BLaER1 treated with 17β-estradiol and CSF1 and Interleukin-3, amounts not matched to agents 10 nM and 100 nM (cell line): ENCODE data around the gene ZNF266.

ENCODE experiments used
- H3K27ac ChIP-seq, 11 experiments: shearing (Covaris generic); formaldehyde crosslinking; 2 replicates each; pipeline ENCODE4 v1.8.1; 2022
- H3K27me3 ChIP-seq, 11 experiments: shearing (Covaris generic); formaldehyde crosslinking; 2 replicates each; pipeline ENCODE4 v1.8.1; 2022
- H3K36me3 ChIP-seq, 11 experiments: shearing (Covaris generic); formaldehyde crosslinking; 2 replicates each; pipeline ENCODE4 v1.8.1; 2022
- H3K4me1 ChIP-seq, 10 experiments: shearing (Covaris generic); formaldehyde crosslinking; 2 replicates each; pipeline ENCODE4 v1.8.1; 2022
- H3K4me2 ChIP-seq, 11 experiments: shearing (Covaris generic); formaldehyde crosslinking; 2 replicates each; pipeline ENCODE4 v1.8.1; 2022
- H3K4me3 ChIP-seq, 10 experiments: shearing (Covaris generic); formaldehyde crosslinking; 2 replicates each; pipeline ENCODE4 v1.8.1; 2022
- H3K9ac ChIP-seq, 11 experiments: shearing (Covaris generic); formaldehyde crosslinking; 2 replicates each; pipeline ENCODE4 v1.8.1; 2022
- H3K9me3 ChIP-seq, 11 experiments: shearing (Covaris generic); formaldehyde crosslinking; replicated peaks in 1 of 11; 2 replicates each; pipeline ENCODE4 v1.8.1; 2022
- H4K20me1 ChIP-seq, 11 experiments: shearing (Covaris generic); formaldehyde crosslinking; 2 replicates each; pipeline ENCODE4 v1.8.1; 2022
- Cebpa-rat ChIP-seq, 11 experiments: shearing (Covaris generic); IDR thresholded peaks; 2 replicates each; pipeline ENCODE4 v1.8.1; 2022

The ZNF266 gene

DNA sequence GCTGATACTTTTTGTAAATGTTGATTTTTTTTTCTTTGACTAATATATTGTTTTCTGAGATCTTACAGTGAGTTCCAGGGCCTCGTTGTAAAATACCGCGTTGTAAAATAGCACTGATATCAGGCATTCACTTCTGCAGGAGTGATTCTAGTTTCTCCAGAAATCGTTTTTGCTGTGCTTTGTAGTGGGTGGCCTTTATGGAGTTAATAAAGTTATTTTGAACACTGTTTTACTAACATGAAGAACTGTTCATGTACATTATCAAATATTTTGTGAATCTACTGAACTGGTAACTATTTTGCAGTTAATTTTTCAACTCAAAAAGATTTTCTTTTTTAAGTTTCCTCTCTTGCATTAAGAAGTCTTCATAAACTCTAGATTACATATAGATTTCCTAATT lies 985 bp upstream of the ZNF266 start:
- peak overlapping the region; percentile 77 to 98 (median 87) for H3K4me2 ChIP-seq
- H3K9ac ChIP-seq: peak overlapping the region; percentile 87 to 98 (median 95); a peak in 20 of 22 replicates
- H3K4me3 ChIP-seq: peak overlapping the region; percentile 81 to 90 (median 86)
- H3K4me1 ChIP-seq: peaks cover 27 to 40% (median 31%) of the 10 kb centered on the region in 10 experiments
- H3K9me3 ChIP-seq: peaks cover 12 to 35% (median 15%) of the 10 kb centered on the region in 11 experiments; a peak in 19 of 22 replicates
- H3K27me3 ChIP-seq: no peaks in the 10 kb centered on the region
- H3K27ac ChIP-seq: peak overlapping the region in 10 of 11 experiments; percentile 88 to 98 (median 91); a peak in 18 of 22 replicates
- TF ChIP-seq Cebpa-rat (IDR thresholded peaks at IDR 0.05): no peak
- peaks cover 0 to 17% (median 3%) of the 10 kb centered on the region in 11 experiments; a peak in 8 of 22 replicates for H4K20me1 ChIP-seq
- H3K36me3 ChIP-seq: peaks cover 25 to 38% (median 28%) of the 10 kb centered on the region in 11 experiments

GRCh38 chr19:9431475-9431874 lies 3.9 kb downstream of the ZNF266 start:
- Histone ChIP-seq H3K36me3 (peaks cover 65 to 74% (median 70%) of the 10 kb centered on the region in 11 experiments), H3K4me2 (peak overlapping the region in 9 of 11 experiments; percentile 10 to 74 (median 58); a peak in 16 of 22 replicates)

GRCh38 chr19:9430444-9430843 lies 4.9 kb downstream of the ZNF266 start:
- Histone ChIP-seq H3K9ac (peak overlapping the region in 6 of 11 experiments; percentile 17 to 46 (median 36); a peak in 7 of 22 replicates), H3K4me1 (peaks cover 17 to 49% (median 39%) of the 10 kb centered on the region in 10 experiments), H4K20me1 (peaks cover 0 to 60% (median 17%) of the 10 kb centered on the region in 11 experiments; a peak in 10 of 22 replicates), H3K27ac (peak overlapping the region in 7 of 11 experiments; percentile 2 to 56 (median 31); a peak in 12 of 22 replicates), H3K4me2 (peak overlapping the region in 9 of 11 experiments; percentile 1 to 74 (median 58); a peak in 16 of 22 replicates), H3K9me3 (peaks cover 0 to 15% (median 6%) of the 10 kb centered on the region in 11 experiments; a peak in 18 of 22 replicates), H3K4me3 (peak overlapping the region in 1 of 10 experiments; percentile 25; a peak in 1 of 20 replicates), H3K27me3 (no peaks in the 10 kb centered on the region), H3K36me3 (peaks cover 75 to 85% (median 80%) of the 10 kb centered on the region in 11 experiments)
- no peak for TF ChIP-seq Cebpa-rat (IDR thresholded peaks at IDR 0.05)

More at GRCh38 chr19:9431475-9431874, 3.9 kb downstream of the ZNF266 start:
- no peak overlapping the region for H3K9ac ChIP-seq
- 0 out of 22 replicates have a peak, but pooled peaks cover 0 to 7% (median 0%) of the 10 kb centered on the region in 11 experiments for H3K9me3 ChIP-seq
- no peak overlapping the region for H3K4me3 ChIP-seq
- H3K27ac ChIP-seq: no peak overlapping the region
- TF ChIP-seq Cebpa-rat (IDR thresholded peaks at IDR 0.05): no peak
- peaks cover 24 to 58% (median 45%) of the 10 kb centered on the region in 10 experiments for H3K4me1 ChIP-seq
- H4K20me1 ChIP-seq: peaks cover 0 to 54% (median 12%) of the 10 kb centered on the region in 11 experiments; a peak in 10 of 22 replicates
- no peaks in the 10 kb centered on the region for H3K27me3 ChIP-seq

DNA sequence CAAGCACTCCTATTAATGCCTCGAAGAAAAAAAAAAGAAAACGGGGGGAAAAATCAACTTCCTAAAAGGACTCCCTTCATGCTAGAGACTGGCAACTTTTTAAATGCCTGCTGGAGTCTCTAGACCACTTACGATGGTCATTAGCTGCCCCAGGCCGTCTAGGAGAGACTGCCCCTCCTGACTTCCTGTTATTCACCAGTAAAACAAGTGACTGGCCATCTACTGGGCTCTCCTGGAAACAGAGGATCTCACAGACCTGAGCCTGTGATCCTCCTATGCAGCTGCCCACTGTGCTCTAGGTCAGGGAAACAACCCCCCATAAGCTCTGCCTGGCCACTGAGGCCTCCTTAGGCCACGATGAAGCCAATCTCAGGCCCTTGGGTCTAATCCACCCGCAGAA lies 7.4 kb downstream of the ZNF266 start:
- H3K27ac ChIP-seq: no peak overlapping the region
- no peak overlapping the region for H3K4me2 ChIP-seq
- peaks cover 17 to 40% (median 27%) of the 10 kb centered on the region in 11 experiments; a peak in 21 of 22 replicates for H3K9me3 ChIP-seq
- no peaks in the 10 kb centered on the region for H3K27me3 ChIP-seq
- H3K36me3 ChIP-seq: peaks cover 92 to 98% (median 97%) of the 10 kb centered on the region in 11 experiments
- peaks cover 2 to 32% (median 23%) of the 10 kb centered on the region in 10 experiments; a peak in 19 of 20 replicates for H3K4me1 ChIP-seq
- no peak for TF ChIP-seq Cebpa-rat (IDR thresholded peaks at IDR 0.05)
- no peak overlapping the region for H3K4me3 ChIP-seq
- H4K20me1 ChIP-seq: peaks cover 0 to 57% (median 7%) of the 10 kb centered on the region in 11 experiments; a peak in 8 of 22 replicates
- H3K9ac ChIP-seq: no peak overlapping the region

DNA sequence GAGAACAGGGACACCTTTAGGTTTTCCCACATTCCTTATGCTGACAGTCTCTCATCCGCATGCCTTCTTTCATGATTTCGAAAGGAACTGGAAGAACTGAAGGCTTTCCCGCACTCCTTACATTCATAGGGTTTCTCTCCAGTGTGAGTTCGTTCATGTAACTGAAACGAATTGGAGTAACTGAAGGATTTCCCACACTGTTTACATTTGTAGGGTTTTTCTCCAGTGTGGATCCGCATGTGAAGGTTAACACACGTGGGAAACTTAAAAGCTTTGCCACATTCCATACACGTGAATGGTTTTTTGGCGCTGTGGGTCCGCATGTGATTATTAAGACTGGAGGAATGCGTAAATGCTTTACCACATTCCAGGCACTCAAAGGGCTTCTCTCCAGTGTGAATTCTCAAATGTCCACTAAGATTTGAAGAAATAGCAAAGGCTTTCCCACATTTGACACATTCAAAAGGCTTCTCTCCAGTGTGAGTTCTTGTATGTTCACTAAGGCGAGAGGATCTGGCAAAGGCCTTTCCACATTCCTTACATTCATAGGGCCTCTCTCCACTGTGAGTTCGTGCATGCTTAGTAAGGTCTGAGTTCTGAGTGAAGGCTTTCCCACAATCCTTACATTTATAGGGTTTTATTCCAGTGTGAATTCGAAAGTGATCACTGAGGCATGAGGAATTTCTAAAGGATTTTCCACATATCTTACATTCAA lies 22.0 kb downstream of the ZNF266 start:
- H3K36me3 ChIP-seq: peaks cover 82 to 96% (median 90%) of the 10 kb centered on the region in 11 experiments
- H3K4me1 ChIP-seq: peaks cover 1 to 4% (median 2%) of the 10 kb centered on the region in 10 experiments; a peak in 18 of 20 replicates
- peak overlapping the region; percentile 24 to 56 (median 34); a peak in 13 of 20 replicates for H3K4me3 ChIP-seq
- H3K9ac ChIP-seq: no peak overlapping the region
- no peak overlapping the region for H3K4me2 ChIP-seq
- no peaks in the 10 kb centered on the region for H4K20me1 ChIP-seq
- H3K9me3 ChIP-seq: peaks cover 100% of the 10 kb centered on the region in 11 experiments
- H3K27me3 ChIP-seq: no peaks in the 10 kb centered on the region
- no peak for TF ChIP-seq Cebpa-rat (IDR thresholded peaks at IDR 0.05)
- no peak overlapping the region for H3K27ac ChIP-seq

DNA sequence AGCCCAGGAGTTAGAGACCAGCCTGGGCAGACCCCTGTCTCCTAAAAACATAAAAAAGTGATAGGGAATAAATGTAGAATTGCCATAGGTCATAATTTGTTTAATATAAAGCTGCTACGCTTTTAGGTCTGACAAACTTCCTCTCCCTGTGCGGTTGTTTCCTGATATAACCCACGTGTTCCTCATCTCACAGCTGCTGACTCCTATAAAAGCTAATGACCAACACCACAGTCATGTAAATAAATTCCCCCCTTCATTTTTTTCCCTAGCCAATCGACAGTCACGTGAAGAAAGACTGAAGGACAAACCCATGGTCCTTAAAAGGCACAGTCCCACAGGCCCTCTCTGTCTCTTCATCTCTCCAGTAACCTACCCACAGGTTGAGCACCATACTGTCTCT lies 27.5 kb downstream of the ZNF266 start:
- Histone ChIP-seq H3K27ac (peak overlapping the region in 10 of 11 experiments; percentile 25 to 72 (median 56); a peak in 18 of 22 replicates), H3K4me2 (peak overlapping the region; percentile 52 to 73 (median 64)), H4K20me1 (no peaks in the 10 kb centered on the region), H3K36me3 (peaks cover 26 to 40% (median 34%) of the 10 kb centered on the region in 11 experiments), H3K9ac (peak overlapping the region in 3 of 11 experiments; percentile 7 to 39 (median 30); a peak in 4 of 22 replicates), H3K4me1 (peaks cover 12 to 16% (median 14%) of the 10 kb centered on the region in 10 experiments; a peak in 19 of 20 replicates), H3K9me3 (peaks cover 81 to 95% (median 93%) of the 10 kb centered on the region in 11 experiments), H3K27me3 (no peaks in the 10 kb centered on the region), H3K4me3 (peak overlapping the region in 8 of 10 experiments; percentile 6 to 36 (median 16); a peak in 7 of 20 replicates)
- no peak for TF ChIP-seq Cebpa-rat (IDR thresholded peaks at IDR 0.05)

DNA sequence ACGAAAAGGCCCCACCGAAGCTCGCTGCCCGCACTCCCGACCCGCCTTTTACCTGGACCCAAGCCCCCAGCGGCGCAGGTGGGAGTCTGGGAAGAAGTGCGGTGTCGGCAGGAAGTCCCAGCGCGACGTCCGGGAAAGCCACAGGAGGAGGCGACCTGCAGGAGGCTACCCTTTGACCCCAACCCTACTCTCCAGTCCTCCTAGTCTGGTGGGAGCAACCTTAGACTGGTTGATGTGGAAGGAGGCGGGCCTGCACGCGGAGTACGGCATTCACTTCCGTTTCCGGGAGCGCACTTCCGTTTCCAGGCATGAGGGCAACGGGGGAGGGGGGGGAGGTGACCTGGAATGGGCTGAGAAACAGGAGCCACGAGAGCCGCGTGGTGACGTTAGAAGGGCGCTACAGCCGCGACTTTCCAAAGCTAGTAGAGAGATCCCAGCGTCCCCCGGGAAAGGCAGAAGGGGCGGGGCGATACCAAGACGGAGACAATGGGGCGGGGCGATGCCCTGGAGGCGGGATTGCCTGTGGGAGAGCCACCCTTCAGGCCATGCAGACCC lies 28.5 kb downstream of the ZNF266 start:
- Histone ChIP-seq H3K27ac (no peak overlapping the region; a peak in 1 of 22 replicates), H3K9ac (no peak overlapping the region)

GRCh38 chr19:9381361-9381785 lies 54.0 kb downstream of the ZNF266 start:
- H3K4me2 ChIP-seq: no peak overlapping the region
- no peaks in the 10 kb centered on the region for H4K20me1 ChIP-seq
- H3K4me3 ChIP-seq: peak overlapping the region in 9 of 10 experiments; percentile 10 to 49 (median 35); a peak in 15 of 20 replicates
- no peak overlapping the region for H3K9ac ChIP-seq
- peaks cover 94 to 100% (median 96%) of the 10 kb centered on the region in 11 experiments for H3K36me3 ChIP-seq
- TF ChIP-seq Cebpa-rat (IDR thresholded peaks at IDR 0.05): no peak
- H3K4me1 ChIP-seq: no peaks in the 10 kb centered on the region
- H3K27me3 ChIP-seq: no peaks in the 10 kb centered on the region; a peak in 1 of 22 replicates
- H3K27ac ChIP-seq: no peak overlapping the region
- H3K9me3 ChIP-seq: peaks cover 98 to 100% (median 100%) of the 10 kb centered on the region in 11 experiments

More for the DNA sequence above, 28.5 kb downstream of the ZNF266 start:
- no peak for TF ChIP-seq Cebpa-rat (IDR thresholded peaks at IDR 0.05)
- Histone ChIP-seq H3K9me3 (peaks cover 72 to 86% (median 84%) of the 10 kb centered on the region in 11 experiments), H3K27me3 (no peaks in the 10 kb centered on the region), H3K4me1 (peaks cover 12 to 16% (median 14%) of the 10 kb centered on the region in 10 experiments; a peak in 19 of 20 replicates), H4K20me1 (no peaks in the 10 kb centered on the region), H3K36me3 (peaks cover 17 to 31% (median 25%) of the 10 kb centered on the region in 11 experiments), H3K4me3 (no peak overlapping the region; a peak in 1 of 20 replicates), H3K4me2 (no peak overlapping the region; a peak in 1 of 22 replicates)
